NCI-H146 (cell line): ENCODE data around the gene FGGY.

ENCODE experiments used
- DNase-seq: peaks from one replicate; lab custom pipeline; 2025; lab: John Stamatoyannopoulos, UW

Gene FGGY

GRCh38 chr1:59315529-59316463, 18.9 kb downstream of the FGGY start:
- DNase-seq = no peak

- DNase-seq = no peak
Observed at GRCh38 chr1:59316497-59317128, 19.7 kb downstream of the FGGY start.

- DNase-seq = no peak
Observed at GRCh38 chr1:59317343-59317742, 20.4 kb downstream of the FGGY start.

- DNase-seq = peak; percentile 18
Observed at GRCh38 chr1:59317780-59318179, 20.9 kb downstream of the FGGY start.

- DNase-seq = no peak
Observed at GRCh38 chr1:59318271-59318860, 21.5 kb downstream of the FGGY start.

- no peak for DNase-seq
Observed at GRCh38 chr1:59322394-59322793, 25.5 kb downstream of the FGGY start.

- DNase-seq = no peak
Observed at GRCh38 chr1:59322814-59323213, 25.9 kb downstream of the FGGY start.

- DNase-seq = no peak
Observed at GRCh38 chr1:59323879-59324278, 27.0 kb downstream of the FGGY start.

- DNase-seq = no peak
Observed at GRCh38 chr1:59328353-59328752, 31.5 kb downstream of the FGGY start.

GRCh38 chr1:59329412-59330053, 32.6 kb downstream of the FGGY start:
- DNase-seq = no peak

- no peak for DNase-seq
Observed at GRCh38 chr1:59331686-59332620, 35.1 kb downstream of the FGGY start.

GRCh38 chr1:59332983-59333382, 36.1 kb downstream of the FGGY start:
- no peak for DNase-seq

- DNase-seq = no peak
Observed at GRCh38 chr1:59333626-59334277, 36.9 kb downstream of the FGGY start.

- DNase-seq = no peak
Observed at GRCh38 chr1:59340411-59341307, 43.8 kb downstream of the FGGY start.

GRCh38 chr1:59342801-59343575, 46.1 kb downstream of the FGGY start:
- no peak for DNase-seq

- DNase-seq = no peak
Observed at GRCh38 chr1:59343576-59343840, 46.6 kb downstream of the FGGY start.

GRCh38 chr1:59345221-59345620, 48.3 kb downstream of the FGGY start:
- DNase-seq = no peak

GRCh38 chr1:59346429-59346828, 49.5 kb downstream of the FGGY start:
- DNase-seq = no peak

GRCh38 chr1:59349101-59349500, 52.2 kb downstream of the FGGY start:
- DNase-seq = no peak
